Activated T-cell treated with anti-CD3 and anti-CD28 coated beads for 24 hours (primary cell): ENCODE measurements around the gene ATP7B.

Experiments
- DNase-seq: peaks from one replicate; pipeline ENCODE4 v3.0.0-alpha.2; 2020; ENCODE audit warnings: low read depth

The ATP7B gene

DNA sequence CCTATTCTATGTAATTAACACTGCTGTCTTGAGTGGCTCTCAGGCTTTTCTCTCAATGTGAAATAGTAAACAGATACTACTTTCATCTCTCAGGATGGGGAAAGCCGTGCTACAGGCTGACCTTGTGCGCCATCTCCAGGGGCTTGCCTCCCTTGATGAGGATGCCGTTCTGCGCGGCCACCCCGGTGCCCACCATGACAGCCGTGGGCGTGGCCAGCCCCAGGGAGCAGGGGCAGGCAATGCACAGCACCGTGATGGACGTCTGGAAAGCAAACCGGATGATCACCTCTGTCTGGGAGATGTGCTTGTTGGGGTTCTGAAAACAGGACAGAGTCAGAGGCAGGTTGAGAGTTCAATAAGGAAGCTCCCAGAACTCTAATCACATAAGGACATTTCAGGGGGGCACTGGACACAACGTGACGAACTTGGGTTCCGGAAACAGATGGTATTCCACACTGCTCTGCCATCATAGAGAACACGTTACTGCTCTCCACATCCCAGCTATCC, 65.0 kb downstream of the ATP7B start:
- no peak for DNase-seq

DNA sequence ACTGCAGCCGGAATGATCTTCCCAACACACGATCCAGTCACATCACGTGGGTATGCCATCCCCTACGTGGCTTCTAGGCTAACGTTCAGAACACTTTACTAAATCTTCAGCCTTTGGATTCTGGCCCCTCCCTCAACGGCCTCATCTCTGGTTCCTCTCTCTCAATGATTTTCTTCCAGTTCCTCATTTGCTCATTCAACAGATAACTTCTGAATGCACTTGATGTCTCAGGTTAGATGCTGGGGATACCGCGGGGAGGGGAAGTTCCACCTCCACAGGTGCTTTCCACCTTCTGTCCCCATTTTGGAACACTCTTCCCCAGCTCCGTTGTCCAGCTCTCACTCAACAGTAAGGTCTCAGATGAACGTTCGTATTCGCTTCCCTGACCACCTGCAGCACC, 66.1 kb downstream of the ATP7B start:
- DNase-seq: no peak

DNA sequence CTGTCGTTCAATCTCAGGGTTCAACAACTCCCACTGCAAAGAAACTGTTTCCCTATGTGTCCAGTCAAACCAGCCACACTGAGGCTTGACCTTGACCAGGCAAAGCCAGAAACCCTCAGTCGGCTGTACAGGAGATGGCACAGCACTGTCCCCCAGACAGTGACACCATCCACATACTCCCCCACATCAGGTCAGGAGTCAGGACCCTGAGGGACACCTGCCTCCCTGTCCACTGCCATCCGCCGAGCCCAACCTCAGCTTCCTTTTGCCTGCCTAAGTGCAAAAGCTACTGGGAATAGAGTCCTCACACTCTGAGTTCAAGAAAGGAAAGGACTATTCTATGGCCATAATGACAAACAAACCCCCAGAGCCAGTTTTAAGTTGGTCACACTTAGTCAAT, 66.8 kb downstream of the ATP7B start:
- DNase-seq: no peak

DNA sequence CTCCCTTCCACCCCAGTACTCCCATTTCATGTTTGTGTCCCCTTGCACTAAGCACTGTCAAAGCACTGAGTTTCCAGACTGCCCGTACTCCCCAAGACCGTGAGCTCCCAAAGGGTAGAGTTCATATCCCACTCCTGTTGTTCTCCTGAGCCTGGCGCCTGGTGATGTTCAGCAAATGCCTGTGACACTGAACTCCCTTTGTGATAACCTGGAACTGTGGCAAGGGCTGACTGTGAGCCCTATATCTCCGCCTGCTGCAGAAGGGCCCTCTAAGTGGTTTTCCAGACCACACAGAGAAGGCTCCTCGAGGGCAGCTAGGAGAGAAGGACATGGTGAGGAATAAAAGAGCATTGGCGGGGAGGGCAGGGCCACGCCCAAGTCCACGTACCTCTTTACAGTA, 67.5 kb downstream of the ATP7B start:
- no peak for DNase-seq

DNA sequence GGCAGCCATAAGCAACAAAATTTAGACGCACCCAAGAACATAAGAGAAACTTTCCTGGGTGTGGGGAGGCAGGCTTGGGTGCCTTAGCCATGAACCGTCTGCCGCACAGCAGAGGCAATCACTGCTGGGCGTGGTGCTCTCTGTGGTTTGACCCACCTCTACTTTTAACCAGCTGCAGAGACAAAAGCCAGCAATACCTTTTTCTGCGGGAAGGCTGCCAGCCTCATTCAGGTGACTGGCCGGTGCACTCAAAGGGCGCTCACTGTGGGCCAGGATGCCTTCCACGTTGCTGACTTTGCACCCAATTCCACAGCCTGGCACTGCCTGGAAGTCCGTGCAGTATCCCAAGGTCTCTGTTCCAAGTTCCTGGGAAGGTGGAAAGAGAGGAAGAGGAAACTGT, 69.1 kb downstream of the ATP7B start:
- DNase-seq: no peak

DNA sequence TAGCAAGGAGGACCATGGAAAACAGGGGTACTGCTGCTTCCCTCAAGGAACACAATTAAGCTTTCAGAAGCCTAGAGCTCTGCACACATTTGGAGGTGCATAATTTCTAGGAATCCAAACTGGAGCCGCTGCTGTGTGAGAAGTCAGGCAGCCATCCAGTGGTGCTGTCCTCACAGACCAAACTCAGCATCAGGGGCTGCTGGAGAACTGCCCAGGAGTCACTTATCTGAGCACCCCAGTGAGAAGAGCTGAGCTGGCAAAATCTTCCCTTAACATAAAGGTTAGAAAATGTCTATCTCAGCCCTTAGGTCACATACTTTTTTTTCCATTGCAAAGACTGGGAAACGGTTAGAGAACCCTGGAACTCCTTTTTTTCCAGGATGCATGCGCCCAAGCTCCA, 72.8 kb downstream of the ATP7B start:
- no peak for DNase-seq

DNA sequence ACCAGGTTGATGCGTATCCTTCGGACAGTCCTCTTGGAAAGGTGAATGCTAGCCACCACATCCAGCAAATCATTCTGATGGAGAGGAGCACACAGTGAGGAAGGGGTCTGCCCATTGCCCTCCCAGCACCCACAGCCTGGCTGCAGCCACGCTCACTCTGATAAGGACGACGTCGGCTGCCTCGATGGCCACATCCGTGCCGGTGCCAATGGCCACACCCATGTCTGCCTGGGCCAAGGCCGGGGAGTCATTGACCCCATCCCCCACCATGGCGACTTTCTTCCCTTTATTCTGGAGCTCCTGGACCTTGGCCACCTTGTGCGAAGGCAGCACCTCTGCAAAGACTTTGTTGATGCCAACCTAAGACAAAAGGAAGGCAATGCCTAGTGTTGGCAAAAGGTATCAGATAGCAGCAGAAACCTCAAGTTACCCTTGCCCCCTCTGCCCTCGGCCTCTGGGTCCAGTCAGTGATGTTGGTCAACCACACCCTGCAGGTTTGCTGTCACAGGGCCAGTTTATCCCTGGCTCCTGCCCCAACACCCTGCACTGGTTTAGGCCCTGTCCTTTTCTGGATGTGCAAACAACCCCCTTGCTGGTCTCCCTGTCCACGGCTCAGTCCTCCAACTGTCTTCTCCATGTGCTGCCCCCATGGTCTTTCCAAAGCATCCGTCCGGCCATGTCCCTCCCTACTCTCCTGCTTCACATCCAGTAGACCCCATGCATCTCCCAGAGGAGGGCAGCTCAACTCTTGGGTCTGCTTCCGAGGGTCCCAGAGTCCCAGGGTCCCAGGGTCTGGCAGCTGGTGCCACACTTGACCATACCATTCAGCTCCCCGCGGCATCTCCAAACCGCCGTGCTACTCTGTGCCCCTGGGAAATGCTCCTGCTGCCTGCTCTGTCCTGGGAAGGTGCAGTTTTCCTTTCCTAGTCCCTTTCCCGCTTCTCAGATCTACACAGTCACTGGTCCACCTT, 73.6 kb downstream of the ATP7B start:
- DNase-seq: no peak

- DNase-seq: no peak
Measured at GRCh38 chr13:51935326-51936171, 75.7 kb downstream of the ATP7B start.

GRCh38 chr13:51934461-51935087, 76.7 kb downstream of the ATP7B start:
- DNase-seq: no peak

DNA sequence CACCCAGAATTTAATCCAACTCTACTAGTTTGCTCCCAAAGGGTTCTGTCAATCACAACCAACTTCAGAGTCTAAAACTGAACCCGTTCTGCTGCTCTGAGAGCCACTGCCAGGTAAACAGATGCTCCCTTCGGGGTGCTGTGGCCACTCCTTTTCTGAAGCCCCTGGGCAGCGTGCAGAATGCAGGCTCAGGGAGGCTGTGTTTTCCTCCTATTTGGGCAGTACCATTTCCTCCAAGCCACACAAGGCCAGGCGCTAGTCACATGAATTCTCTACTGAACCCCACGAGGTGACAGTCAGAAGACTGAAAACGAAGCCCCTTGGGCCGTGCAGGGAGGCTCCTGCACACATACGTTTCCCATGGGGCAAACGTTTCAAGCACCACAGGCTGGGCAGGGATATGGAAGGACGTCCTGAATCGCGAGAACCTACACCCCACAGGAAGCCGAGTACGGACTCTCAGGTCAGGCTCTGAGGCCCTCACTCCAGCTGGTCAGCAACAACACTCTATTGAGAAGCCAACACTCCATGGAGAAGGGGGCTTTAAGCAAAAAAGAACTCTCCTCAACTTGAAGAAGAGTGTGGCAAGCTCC, 77.7 kb downstream of the ATP7B start:
- DNase-seq: no peak

- DNase-seq: no peak
Measured at GRCh38 chr13:51932231-51932630, 79.0 kb downstream of the ATP7B start.

DNA sequence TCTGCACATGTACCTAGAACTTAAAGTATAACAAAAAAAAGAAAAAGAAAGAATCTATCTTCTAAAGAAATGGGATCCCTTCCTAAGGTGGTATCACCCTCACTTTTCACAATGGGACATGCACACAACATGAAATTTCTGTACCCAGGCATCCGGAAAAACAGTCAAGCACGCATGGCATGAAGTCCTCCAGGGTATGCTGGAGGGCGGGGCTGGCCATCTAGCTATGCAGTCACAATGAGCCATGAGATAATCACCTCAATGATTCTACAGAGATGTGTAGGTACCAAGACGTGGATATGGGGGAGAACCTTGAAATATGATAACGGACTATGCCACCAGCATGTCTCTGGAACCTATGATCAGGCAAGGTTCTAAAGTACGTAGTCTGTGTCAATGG, 79.6 kb downstream of the ATP7B start:
- DNase-seq: no peak

- DNase-seq: no peak
Measured at GRCh38 chr13:51929699-51930098, 81.6 kb downstream of the ATP7B start.

GRCh38 chr13:51928231-51928630, 83.0 kb downstream of the ATP7B start:
- DNase-seq: no peak

DNA sequence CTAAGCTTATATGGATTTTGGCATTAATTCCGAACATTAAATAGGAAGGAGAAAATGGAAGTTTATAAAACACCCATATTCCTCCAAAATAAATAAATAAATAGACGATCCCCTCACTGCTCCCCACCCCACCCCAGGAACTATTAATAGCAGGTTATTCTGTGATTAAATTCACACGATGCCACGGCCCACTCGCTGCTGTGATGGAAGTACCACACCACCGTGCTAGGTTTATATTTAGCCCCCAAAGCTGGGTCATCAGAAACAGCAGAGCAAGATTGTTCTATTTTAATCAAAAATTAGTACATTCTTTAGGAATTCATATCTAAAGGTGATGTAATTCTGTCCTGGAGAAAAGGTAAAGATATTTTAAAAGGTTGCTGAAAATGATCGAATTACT, 84.1 kb downstream of the ATP7B start:
- DNase-seq: no peak

GRCh38 chr13:51926528-51926885, 84.7 kb downstream of the ATP7B start:
- no peak for DNase-seq

- no peak for DNase-seq
Measured at GRCh38 chr13:51925865-51926527, 85.3 kb downstream of the ATP7B start.

GRCh38 chr13:51924756-51925544, 86.3 kb downstream of the ATP7B start:
- DNase-seq: no peak

DNA sequence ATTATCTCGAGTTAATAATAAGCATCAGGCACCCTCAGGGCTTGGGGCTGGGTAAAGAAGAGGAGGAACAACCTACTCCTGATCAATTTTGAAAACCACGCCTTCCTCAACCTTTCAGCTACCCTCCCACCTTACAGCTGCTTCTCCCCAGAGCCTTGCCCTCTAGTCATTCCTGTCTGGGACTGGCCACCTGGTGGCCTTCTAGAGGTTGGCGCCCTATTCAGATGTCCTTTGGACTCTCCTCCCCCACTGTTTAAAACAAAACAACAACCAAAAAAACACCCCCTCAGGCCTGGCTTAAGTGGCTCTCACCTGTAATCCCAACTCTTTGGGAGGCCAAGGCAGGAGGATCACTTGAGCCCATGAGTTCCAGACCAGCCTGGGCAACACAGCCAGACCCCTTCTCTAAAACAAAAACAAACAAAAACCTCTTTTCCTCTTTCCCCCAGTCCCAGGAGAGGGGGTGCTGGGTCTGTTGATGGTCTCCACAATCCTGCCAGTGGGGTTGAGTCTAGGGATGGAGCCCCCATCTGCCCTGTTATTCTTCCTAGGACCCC, 87.2 kb downstream of the ATP7B start:
- DNase-seq: no peak

DNA sequence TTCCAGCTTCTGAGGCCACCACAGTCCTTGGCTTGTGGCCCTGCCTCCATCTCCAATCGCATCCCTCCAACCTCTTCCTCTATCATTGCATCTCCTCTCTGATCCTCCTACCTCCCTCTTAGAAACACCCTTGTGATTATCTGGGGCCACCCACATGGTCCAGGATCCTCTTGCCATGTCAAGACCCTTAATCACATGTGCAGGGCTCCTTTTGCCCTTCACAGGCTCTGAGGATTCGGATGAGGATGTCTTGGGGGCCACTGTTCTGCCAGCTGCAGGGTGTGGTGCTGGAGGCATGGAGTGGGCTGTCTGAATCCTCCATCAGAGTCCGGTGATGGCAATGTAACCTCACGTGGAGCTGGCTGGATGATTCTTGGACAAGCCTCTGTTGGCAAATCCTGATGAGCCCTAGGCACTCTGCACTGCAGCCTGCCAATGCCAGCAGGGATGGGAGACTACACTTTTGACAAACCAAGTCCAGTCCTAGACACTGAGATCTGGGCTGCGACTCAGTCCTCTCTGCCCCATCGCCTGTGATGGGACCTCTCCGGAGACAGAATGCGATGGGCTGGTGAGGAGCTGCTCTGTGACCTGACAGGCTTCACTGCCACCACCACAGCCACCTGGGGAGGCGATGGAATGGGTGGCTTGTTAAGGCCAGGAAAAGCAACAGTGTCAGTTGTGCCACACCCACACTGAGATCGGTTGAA, 88.3 kb downstream of the ATP7B start:
- no peak for DNase-seq
